Heart left ventricle (tissue), 13 donors: ENCODE measurements around the gene IL18BP.

Experiments
- POLR2A ChIP-seq, 2 donors: fragments of 450-650 bp; IDR thresholded peaks; one replicate each; pipeline ENCODE4 v1.6.1; 2017; ENCODE audit warnings: antibody characterized with exemption in 2 of 2, mild to moderate bottlenecking in 2 of 2, moderate library complexity in 2 of 2
- TF ChIP-seq, protein P1 (sequence below), 12 donors: fragments of 200-600 bp; sonication (generic) in 4 of 12; IDR thresholded peaks; one replicate each; pipeline versions ENCODE4 v1.5.0 to v1.8.0; 2018 to 2022; ENCODE audit warnings: antibody characterized with exemption in 12 of 12, mild to moderate bottlenecking in 5 of 12
- donor health status: ischemic (EF 13 %, LVEDD 7.1; RV severe dilation, severe dysfunction).
- donor health status: DM: no; HTN: yes; CAD: no.
- donor health status: DM: no; HTN: no; CAD: no.
- donor health status: ischemic (EF 25% LVEDD 6.9; RV normal size, moderate dysfunction).
- donor health status: ischemic (EF 25% LVEDD 5.7; RV mildly dilated, moderate dysfunction).
- donor health status: ischemic (EF 35%, LVEDD 5.7; RV mildly dilated, moderate dysfunction).
- donor health status: nonischemic (EF 11% LVEDD 7.7; RV severe dilation, severe dysfunction).
- donor health status: DM: yes; HTN: yes; CAD: no.
- donor health status: PGD.
- donor health status: ischemic (EF 29% LVEDD 5.4; RV normal size, mild dysfunction).
- donor health status: nonischemic (EF 23%, LVEDD 6.1; RV moderate dilation, normal function).

- TF ChIP-seq, protein P1, sequence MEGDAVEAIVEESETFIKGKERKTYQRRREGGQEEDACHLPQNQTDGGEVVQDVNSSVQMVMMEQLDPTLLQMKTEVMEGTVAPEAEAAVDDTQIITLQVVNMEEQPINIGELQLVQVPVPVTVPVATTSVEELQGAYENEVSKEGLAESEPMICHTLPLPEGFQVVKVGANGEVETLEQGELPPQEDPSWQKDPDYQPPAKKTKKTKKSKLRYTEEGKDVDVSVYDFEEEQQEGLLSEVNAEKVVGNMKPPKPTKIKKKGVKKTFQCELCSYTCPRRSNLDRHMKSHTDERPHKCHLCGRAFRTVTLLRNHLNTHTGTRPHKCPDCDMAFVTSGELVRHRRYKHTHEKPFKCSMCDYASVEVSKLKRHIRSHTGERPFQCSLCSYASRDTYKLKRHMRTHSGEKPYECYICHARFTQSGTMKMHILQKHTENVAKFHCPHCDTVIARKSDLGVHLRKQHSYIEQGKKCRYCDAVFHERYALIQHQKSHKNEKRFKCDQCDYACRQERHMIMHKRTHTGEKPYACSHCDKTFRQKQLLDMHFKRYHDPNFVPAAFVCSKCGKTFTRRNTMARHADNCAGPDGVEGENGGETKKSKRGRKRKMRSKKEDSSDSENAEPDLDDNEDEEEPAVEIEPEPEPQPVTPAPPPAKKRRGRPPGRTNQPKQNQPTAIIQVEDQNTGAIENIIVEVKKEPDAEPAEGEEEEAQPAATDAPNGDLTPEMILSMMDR (IDR thresholded peaks at IDR 0.05), result no peak
- TF ChIP-seq POLR2A (IDR thresholded peaks at IDR 0.05), result no peak
Observed at GRCh38 chr11:71955898-71956456, 42.7 kb upstream of the IL18BP start.
